Smooth muscle cell (in vitro differentiated cells): ENCODE results near the gene NAT8L. TPM values are rescaled to one million over a fixed set of nuclear protein-coding genes. Genes with fewer than 3 reads are reported as not detected.

Experiments used
- DNase-seq: peaks from one replicate; lab custom pipeline; 2025; ENCODE audit not compliant: unreplicated experiment; lab: John Stamatoyannopoulos, UW
- H2AFZ ChIP-seq: fragments of 200-600 bp; sonication (generic); 2 replicates; pipeline ENCODE4 v1.6.0; 2016; ENCODE audit warnings: antibody characterized with exemption, low read depth, mild to moderate bottlenecking
- H3F3A ChIP-seq: fragments of 200-600 bp; sonication (generic); 2 replicates; pipeline ENCODE4 v1.6.0; 2017; ENCODE audit warnings: antibody characterized with exemption, low read depth
- H3K27ac ChIP-seq: fragments of 200-600 bp; sonication (generic); 2 replicates; pipeline ENCODE4 v1.5.1; 2016; ENCODE audit warnings: low read depth, mild to moderate bottlenecking
- H3K27me3 ChIP-seq: fragments of 200-600 bp; sonication (generic); 2 replicates; pipeline ENCODE4 v1.6.1; 2016; ENCODE audit warnings: low read depth, mild to moderate bottlenecking
- H3K36me3 ChIP-seq: fragments of 200-600 bp; sonication (generic); 2 replicates; pipeline ENCODE4 v1.5.1; 2016; ENCODE audit warnings: low read depth
- H3K4me1 ChIP-seq: fragments of 200-600 bp; sonication (generic); 2 replicates; pipeline ENCODE4 v1.5.1; 2016; ENCODE audit warnings: low read depth
- H3K4me2 ChIP-seq: fragments of 200-600 bp; sonication (generic); 2 replicates; pipeline ENCODE4 v1.6.0; 2016; ENCODE audit warnings: mild to moderate bottlenecking
- H3K4me3 ChIP-seq: fragments of 200-600 bp; sonication (generic); 2 replicates; pipeline ENCODE4 v1.5.1; 2016; ENCODE audit warnings: mild to moderate bottlenecking
- H3K79me2 ChIP-seq: fragments of 200-600 bp; sonication (generic); 2 replicates; pipeline ENCODE4 v1.6.0; 2016; ENCODE audit warnings: low read depth, mild to moderate bottlenecking
- H3K9ac ChIP-seq: fragments of 200-600 bp; sonication (generic); 2 replicates; pipeline ENCODE4 v1.6.0; 2016; ENCODE audit warnings: low read depth
- H3K9me3 ChIP-seq: fragments of 200-600 bp; sonication (generic); replicated peaks from 2 replicates; pipeline ENCODE4 v1.5.1; 2016; ENCODE audit warnings: low read depth
- H4K20me1 ChIP-seq: fragments of 200-600 bp; sonication (generic); 2 replicates; pipeline ENCODE4 v1.6.0; 2016; ENCODE audit warnings: low read depth
- CTCF ChIP-seq: fragments of 200-600 bp; sonication (generic); IDR thresholded peaks from 2 replicates; pipeline ENCODE4 v1.5.1; 2017; ENCODE audit warnings: borderline replicate concordance, mild to moderate bottlenecking, antibody characterized with exemption; ENCODE audit not compliant: insufficient read depth, poor library complexity, severe bottlenecking
- WGBS: methylation state at CpG from one replicate; pipeline ENCODE4 v1.1.7; 2016; ENCODE audit warnings: low lambda C conversion rate; 5-methylcytosine and 5-hydroxymethylcytosine counted together
- polyA plus RNA-seq: library from polyadenylated mRNA; unstranded; fragments of >200 nt; fragmentation: Nextera tagmentation; extraction: Ambion mirVana; gene quantifications from 2 replicates; pipeline ENCODE4 v1.2.1, GENCODE V29; 2016
- total RNA-seq: library from RNA; depleted of rRNA; stranded (reverse); fragments of >200 nt; gene quantifications from 2 replicates; pipeline ENCODE4 v1.2.3, GENCODE V29; 2014

NAT8L gene
- total and polyA plus RNA-seq, 2 experiments from 2014 or later, result not detected

DNA sequence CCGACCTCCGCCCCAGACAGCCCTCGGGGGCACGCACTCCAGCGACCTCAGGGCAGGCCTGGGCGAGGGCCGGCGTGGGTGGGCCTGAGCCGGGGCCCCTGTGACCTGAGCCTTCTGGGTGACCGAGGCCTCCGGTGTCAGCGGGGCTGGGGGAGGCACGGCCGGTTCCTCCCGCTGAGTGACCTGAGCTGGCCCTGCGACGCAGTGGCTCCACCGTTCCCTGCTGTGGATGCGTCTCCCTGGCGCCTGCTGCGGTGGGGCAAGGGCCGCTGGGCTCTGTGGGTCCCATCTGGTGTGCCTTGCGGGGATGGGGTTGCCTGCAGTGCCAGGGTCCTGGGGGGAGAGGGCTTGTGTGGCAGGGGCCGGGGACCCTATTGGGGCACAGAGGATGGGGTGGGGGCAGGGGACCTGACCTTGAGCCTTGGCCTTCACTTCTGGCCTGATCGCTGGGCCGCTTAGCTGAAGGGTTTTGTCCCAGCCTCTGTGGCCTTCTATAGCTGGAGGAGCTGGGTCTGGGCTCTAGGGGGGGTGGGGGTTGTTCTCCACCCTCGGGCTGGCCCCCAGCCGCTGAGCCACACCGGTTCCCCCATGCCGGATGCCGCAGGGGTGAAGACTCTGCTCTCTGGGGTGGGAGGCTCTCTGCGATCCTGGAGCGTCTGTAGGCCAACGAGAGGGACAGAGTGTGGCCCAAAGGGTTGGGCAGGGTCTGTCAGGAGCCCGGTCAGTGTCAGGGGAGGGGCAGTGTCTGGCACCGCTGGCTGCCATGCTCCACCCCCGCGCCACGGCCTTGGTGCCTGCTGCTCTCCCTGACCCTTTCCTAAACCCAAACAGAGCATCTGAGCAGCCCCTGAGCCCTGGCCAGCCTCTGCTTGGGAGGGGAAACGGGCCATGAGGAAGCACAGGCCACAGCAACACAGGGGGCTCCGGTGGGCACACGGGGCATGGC, 2.3 kb downstream of the NAT8L start:
- Histone ChIP-seq H3K27ac (no peak overlapping the region), H2AFZ (no peak overlapping the region), H3K4me1 (peaks cover 6% of the 10 kb centered on the region), H3K4me3 (no peak overlapping the region), H3K9ac (no peak overlapping the region), H4K20me1 (no peaks in the 10 kb centered on the region), H3K79me2 (no peaks in the 10 kb centered on the region), H3K27me3 (peaks cover 47% of the 10 kb centered on the region), H3F3A (no peaks in the 10 kb centered on the region), H3K36me3 (no peaks in the 10 kb centered on the region), H3K9me3 (no peaks in the 10 kb centered on the region), H3K4me2 (peak overlapping the region; percentile 53)
- DNase-seq, result no peak
- WGBS, result 60% methylated on average over 38 of the region's 42 CpGs
- TF ChIP-seq CTCF, result no peak

- Histone ChIP-seq H3F3A (no peaks in the 10 kb centered on the region), H3K27me3 (peaks cover 39% of the 10 kb centered on the region), H3K4me1 (peaks cover 6% of the 10 kb centered on the region), H3K36me3 (no peaks in the 10 kb centered on the region), H3K4me3 (no peak overlapping the region), H3K4me2 (no peak overlapping the region), H4K20me1 (no peaks in the 10 kb centered on the region), H3K79me2 (no peaks in the 10 kb centered on the region), H3K9ac (no peak overlapping the region), H3K9me3 (no peaks in the 10 kb centered on the region), H2AFZ (no peak overlapping the region), H3K27ac (no peak overlapping the region)
- DNase-seq, result no peak
- no peak for TF ChIP-seq CTCF
- WGBS, result 94% methylated on average over 11 of the region's 11 CpGs
These were observed 3.2 kb downstream of the NAT8L start for GRCh38 chr4:2062168-2062807.

GRCh38 chr4:2062808-2063524, 3.8 kb downstream of the NAT8L start:
- no peak for DNase-seq
- TF ChIP-seq CTCF, result no peak

More at GRCh38 chr4:2062808-2063524, 3.8 kb downstream of the NAT8L start:
- Histone ChIP-seq H3K4me2 (no peak overlapping the region), H3K9me3 (no peaks in the 10 kb centered on the region), H3K4me1 (peaks cover 6% of the 10 kb centered on the region), H2AFZ (no peak overlapping the region), H3K27ac (no peak overlapping the region), H3K27me3 (peaks cover 32% of the 10 kb centered on the region), H3K4me3 (no peak overlapping the region), H3F3A (no peaks in the 10 kb centered on the region), H3K9ac (no peak overlapping the region), H3K36me3 (no peaks in the 10 kb centered on the region), H4K20me1 (no peaks in the 10 kb centered on the region), H3K79me2 (no peaks in the 10 kb centered on the region)
- 93% methylated on average over 10 of the region's 16 CpGs for WGBS
